HEK293 (cell line): Measurements from ENCODE around the gene KDELR1.

Experiments
- CTCF ChIA-PET: fragments of 350-600 bp; formaldehyde crosslinking; extraction: SDS; loops from one replicate; lab custom pipeline; 2021; ENCODE audit warnings: antibody characterized with exemption; lab: Yijun Ruan, JAX
- POLR2A ChIA-PET: fragments of 300-600 bp; formaldehyde crosslinking; extraction: SDS; loops from one replicate; lab custom pipeline; 2020; ENCODE audit warnings: antibody characterized with exemption, inconsistent platforms; lab: Yijun Ruan, JAX
- H3K27ac ChIP-seq: fragments of 200-500 bp; sonication (Bioruptor generic); 2 replicates; pipeline ENCODE4 v1.5.1; 2014; ENCODE audit warnings: low read depth, low read length, control low read depth, inconsistent platforms; ENCODE audit errors: extremely low read depth
- H3K36me3 ChIP-seq, 2 experiments: fragments of 200-500 bp in 1 of 2; sonication (Bioruptor generic) in 1 of 2; 1 replicate in 1 of 2; 2 replicates in 1 of 2; pipeline ENCODE4 v1.5.1; 2014 to 2017; ENCODE audit warnings: inconsistent platforms in 2 of 2, low read length in 2 of 2; ENCODE audit not compliant: control insufficient read depth in 2 of 2, insufficient read depth in 1 of 2
- H3K4me1 ChIP-seq: fragments of 200-500 bp; sonication (Bioruptor generic); 2 replicates; pipeline ENCODE4 v1.5.1; 2014; ENCODE audit warnings: mild to moderate bottlenecking, low read length, inconsistent platforms; ENCODE audit not compliant: control insufficient read depth, insufficient read depth
- H3K4me3 ChIP-seq: 2 replicates; pipeline ENCODE4 v1.5.1; 2011; ENCODE audit warnings: low read depth, mild to moderate bottlenecking, control low read depth, low read length, moderate library complexity
- H3K9me3 ChIP-seq: fragments of 200-500 bp; sonication (Bioruptor generic); 2 replicates; pipeline ENCODE4 v1.5.1; 2014; ENCODE audit warnings: low read depth, low read length, inconsistent platforms; ENCODE audit not compliant: control insufficient read depth, insufficient read depth
- EGR2 ChIP-seq: fragments of 450-650 bp; formaldehyde crosslinking; IDR thresholded peaks from 2 replicates; pipeline ENCODE4 v1.5.1; 2016; ENCODE audit warnings: low read depth, missing biosample characterization, missing genetic modification characterization
- PATZ1 ChIP-seq: fragments of 450-650 bp; formaldehyde crosslinking; IDR thresholded peaks from 2 replicates; pipeline ENCODE4 v1.5.1; 2016; ENCODE audit warnings: missing biosample characterization, missing genetic modification characterization
- ZBTB10 ChIP-seq: fragments of 450-650 bp; formaldehyde crosslinking; IDR thresholded peaks from 2 replicates; pipeline ENCODE4 v1.5.1; 2016; ENCODE audit warnings: missing biosample characterization, missing genetic modification characterization
- ZNF148 ChIP-seq: fragments of 450-650 bp; formaldehyde crosslinking; IDR thresholded peaks from 2 replicates; pipeline ENCODE4 v1.5.0; 2017; ENCODE audit warnings: missing biosample characterization, missing genetic modification characterization, borderline replicate concordance
- ZNF404 ChIP-seq: fragments of 450-650 bp; formaldehyde crosslinking; IDR thresholded peaks from 2 replicates; pipeline ENCODE4 v1.5.1; 2017; ENCODE audit warnings: missing biosample characterization, missing genetic modification characterization
- ZNF518A ChIP-seq: fragments of 450-650 bp; formaldehyde crosslinking; conservative IDR thresholded peaks from 2 replicates; pipeline ENCODE4 v1.5.1; 2016; ENCODE audit warnings: low read depth, missing biosample characterization, missing genetic modification characterization
- ZNF624 ChIP-seq: fragments of 450-650 bp; formaldehyde crosslinking; IDR thresholded peaks from 2 replicates; pipeline ENCODE4 v1.5.1; 2017; ENCODE audit warnings: missing biosample characterization, missing genetic modification characterization
- ZNF692 ChIP-seq: fragments of 450-650 bp; formaldehyde crosslinking; IDR thresholded peaks from 2 replicates; pipeline ENCODE4 v1.5.1; 2016; ENCODE audit warnings: missing biosample characterization, missing genetic modification characterization

Gene KDELR1

GRCh38 chr19:48394331-48395169 is 3.2 kb upstream of the KDELR1 start:
- H3K36me3 ChIP-seq: peaks cover under 1% of the 10 kb centered on the region in 2 experiments
- H3K9me3 ChIP-seq: no peaks in the 10 kb centered on the region
- no peak overlapping the region for H3K4me3 ChIP-seq
- POLR2A ChIA-PET: interaction anchor here (0.5 to 1.4 kb wide), 2 partner anchors 31 kb away, joined by 3 to 5 read pairs; partner anchors contain the start of genes SYNGR4 and TMEM143
- TF ChIP-seq ZBTB10 (peak; percentile 76; the same call in 1 of the 2 replicates), EGR2 (tag by site-specific recombination) (no peak), ZNF518A (no peak), PATZ1 (tag by site-specific recombination) (peak; percentile 16; the same call in 1 of the 2 replicates)
- CTCF ChIA-PET: interaction anchor here (0.6 to 1.2 kb wide), 5 partner anchors 10 to 370 kb away, joined by 3 to 5 read pairs (median 3); no protein-coding TSS in a partner anchor
- peak overlapping the region; percentile 22; the same call in 1 of the 2 replicates for H3K27ac ChIP-seq
- peaks cover 10% of the 10 kb centered on the region for H3K4me1 ChIP-seq

GRCh38 chr19:48393559-48394330 is 2.4 kb upstream of the KDELR1 start, which contains the start of gene GRIN2D:
TSS of gene GRIN2D (plus strand) at chr19:48393668. CDS start at chr19:48398393, 4,725 bp downstream.
- Histone ChIP-seq H3K9me3 (no peaks in the 10 kb centered on the region), H3K4me3 (peak within 1 kb of the TSS; percentile 15), H3K4me1 (peaks cover 10% of the 10 kb centered on the region), H3K36me3 (peaks cover 8 to 9% of the 10 kb centered on the region in 2 experiments), H3K27ac (peak within 1 kb of the TSS; percentile 22; the same call in 1 of the 2 replicates)
- CTCF ChIA-PET: interaction anchor here (0.6 to 1.0 kb wide), 6 partner anchors 13 to 190 kb away, joined by 3 to 5 read pairs (median 4); no protein-coding TSS in a partner anchor
- POLR2A ChIA-PET: interaction anchor here (1.2 to 1.4 kb wide), 2 partner anchors 30 to 53 kb away, joined by 3 to 5 read pairs; partner anchors contain the start of genes GRWD1, SYNGR4 and TMEM143
- TF ChIP-seq ZNF692 (tag by site-specific recombination) (no peak), ZNF624 (tag by site-specific recombination) (no peak), ZNF148 (tag by site-specific recombination) (no peak), ZNF404 (tag by site-specific recombination) (no peak), PATZ1 (tag by site-specific recombination) (peak; percentile 95)
